Spleen (tissue), 13 donors: Measurements from ENCODE around the gene CDHR3. TPM values are rescaled to one million over a fixed set of nuclear protein-coding genes. Genes with fewer than 3 reads are reported as not detected.

Source experiments
- DNase-seq: peaks from one replicate; pipeline ENCODE4 v3.0.0-alpha.2; 2020
- H3K27ac ChIP-seq, 8 donors: fragments of 200-600 bp; sonication (generic) in 7 of 8; 1 replicate in 4 of 8; 2 replicates in 4 of 8; pipeline versions ENCODE4 v1.5.0 to v1.8.0; 2016 to 2021; ENCODE audit warnings: inconsistent platforms in 4 of 8, mild to moderate bottlenecking in 4 of 8, moderate library complexity in 1 of 8
- H3K27me3 ChIP-seq, 7 donors: fragments of 200-600 bp; sonication (generic) in 6 of 7; replicated peaks in 1 of 7; 1 replicate in 4 of 7; 2 replicates in 3 of 7; pipeline versions ENCODE4 v1.5.0 to v1.8.0; 2016 to 2021; ENCODE audit warnings: inconsistent platforms in 3 of 7, mild to moderate bottlenecking in 1 of 7
- H3K36me3 ChIP-seq, 6 donors: fragments of 200-600 bp; sonication (generic) in 5 of 6; 1 replicate in 4 of 6; 2 replicates in 2 of 6; pipeline versions ENCODE4 v1.5.0 to v1.8.0; 2016 to 2021; ENCODE audit warnings: inconsistent platforms in 2 of 6
- H3K4me1 ChIP-seq, 6 donors: fragments of 200-600 bp; sonication (generic) in 5 of 6; 1 replicate in 3 of 6; 2 replicates in 3 of 6; pipeline versions ENCODE4 v1.5.0 to v1.8.0; 2016 to 2021; ENCODE audit warnings: inconsistent platforms in 3 of 6
- H3K4me3 ChIP-seq, 8 donors: fragments of 200-600 bp; sonication (generic) in 7 of 8; 1 replicate in 4 of 8; 2 replicates in 4 of 8; pipeline versions ENCODE4 v1.5.0 to v1.8.0; 2016 to 2021; ENCODE audit warnings: inconsistent platforms in 4 of 8, mild to moderate bottlenecking in 4 of 8, moderate library complexity in 2 of 8
- H3K9me3 ChIP-seq, 8 donors: fragments of 200-600 bp; sonication (generic) in 7 of 8; 1 replicate in 4 of 8; 2 replicates in 4 of 8; pipeline versions ENCODE4 v1.5.0 to v1.8.0; 2016 to 2021; ENCODE audit warnings: inconsistent platforms in 4 of 8
- CTCF ChIP-seq, 11 experiments: fragments of 200-600 bp in 7 of 11; fragments of 450-650 bp in 4 of 11; sonication (generic) in 4 of 11; IDR thresholded peaks in 8 of 11; conservative IDR thresholded peaks in 3 of 11; 1 replicate in 7 of 11; 2 replicates in 4 of 11; pipeline versions ENCODE4 v1.4.0 to v1.8.0; 2016 to 2021; ENCODE audit warnings: antibody characterized with exemption in 11 of 11, inconsistent platforms in 4 of 11, mild to moderate bottlenecking in 1 of 11
- POLR2A ChIP-seq, 3 donors: fragments of 450-650 bp; IDR thresholded peaks; one replicate each; pipeline ENCODE4 v1.5.1; 2017; ENCODE audit warnings: antibody characterized with exemption in 3 of 3, mild to moderate bottlenecking in 1 of 3
- POLR2AphosphoS5 ChIP-seq, 3 donors: sonication (generic); formaldehyde crosslinking; IDR thresholded peaks; one replicate each; pipeline ENCODE4 v1.5.1; 2017; ENCODE audit warnings: antibody characterized with exemption in 3 of 3
- WGBS, 5 donors: extraction: QIAGEN DNeasy Blood & Tissue Kit in 3 of 5; methylation state at CpG; one replicate each; pipeline versions ENCODE4 v1.1.5 to v1.1.7; 2013 to 2018; 5-methylcytosine and 5-hydroxymethylcytosine counted together
- intact Hi-C: fragments of 100-400 bp; cut with DNase I; formaldehyde crosslinking; loops from one replicate; pipeline ENCODE4 v1.15.0; 2023; ENCODE audit warnings: low total_unique reads
- long read RNA-seq, 2 donors: transcript quantifications; one replicate each; lab custom pipeline, GENCODE V29; 2026
- polyA plus RNA-seq, 3 donors: library from polyadenylated mRNA; stranded (reverse); fragments of 200-250 nt; gene quantifications; one replicate each; pipeline ENCODE4 v1.2.1, GENCODE V29; 2013
- total RNA-seq, 7 donors: library from RNA; depleted of rRNA in 3 of 7; stranded (reverse); fragments of >200 nt in 3 of 7; fragmentation: NEBNext Ultra II Directional in 4 of 7; extraction: Animal tissue kit (Norgen Biotek cat#: 25700) in 4 of 7; gene quantifications; one replicate each; pipeline versions ENCODE4 v1.1.0 to v1.2.1, GENCODE V29; 2016 to 2021
- donor health status: healthy with polysubstance abuse.
- donor health status: DM: no; HTN: no; CAD: no; lungs with moderate emphysema.
- donor health status: DM: no; HTN: no; CAD: no.
- donor health status: Bipolar disorder and iron deficiency.
- donor health status: healthy.
- donor health status: DM: no; HTN: no; CAD: no.
- donor health status: DM: yes; HTN: yes; CAD: no.

The CDHR3 gene
- total RNA-seq (1 to 10 TPM in 6 of 7 donors, under 1 TPM in 1; 0.79 to 3.8 (median 1.3) TPM), polyA plus RNA-seq (under 1 TPM; 0.32 to 0.74 (median 0.39) TPM)
- long read RNA-seq, donor 1: 0 reads
- long read RNA-seq, donor 2: 0 reads

- no peaks in the 10 kb centered on the region for H3K4me1 ChIP-seq
- no peak for DNase-seq
- no peaks in the 10 kb centered on the region for H3K36me3 ChIP-seq
- H3K4me3 ChIP-seq: no peak within 1 kb of the TSS
- H3K27me3 ChIP-seq: peaks cover 0 to 3% (median 0%) of the 10 kb centered on the region in 7 donors
- intact Hi-C loops: no loop called here
- no peak within 1 kb of the TSS for H3K27ac ChIP-seq
- H3K9me3 ChIP-seq: no peaks in the 10 kb centered on the region
- 87 to 95% (median 94%) methylated on average over 4 of the region's 4 CpGs for WGBS, 5 donors
- no peak for TF ChIP-seq POLR2AphosphoS5 (IDR thresholded peaks at IDR 0.05)
- TF ChIP-seq POLR2A (IDR thresholded peaks at IDR 0.05): no peak
- no peak for TF ChIP-seq CTCF (IDR thresholded peaks at IDR 0.05 in 8 of 11, conservative IDR thresholded peaks at IDR 0.05 in 3 of 11)
These were observed at the start of gene CDHR3 for GRCh38 chr7:105963038-105963667. Gene CDHR3 (plus strand): TSS chr7:105963264. CDS start chr7:105963319, 55 bp downstream.

GRCh38 chr7:105913947-105914346 is 49.1 kb upstream of the CDHR3 start:
- H3K36me3 ChIP-seq: no peaks in the 10 kb centered on the region
- no peak for DNase-seq
- no peaks in the 10 kb centered on the region for H3K4me1 ChIP-seq
- no peak overlapping the region for H3K4me3 ChIP-seq
- H3K27me3 ChIP-seq: no peaks in the 10 kb centered on the region
- no peak overlapping the region for H3K27ac ChIP-seq
- TF ChIP-seq POLR2A (IDR thresholded peaks at IDR 0.05): no peak
- TF ChIP-seq CTCF (IDR thresholded peaks at IDR 0.05 in 8 of 11, conservative IDR thresholded peaks at IDR 0.05 in 3 of 11): no peak
- no peak for TF ChIP-seq POLR2AphosphoS5 (IDR thresholded peaks at IDR 0.05)
- WGBS, 5 donors: 74 to 95% (median 81%) methylated on average over 3 of the region's 3 CpGs
- H3K9me3 ChIP-seq: peaks cover 0 to 8% (median 3%) of the 10 kb centered on the region in 8 donors
- intact Hi-C loops: no loop called here

GRCh38 chr7:105916603-105917002 is 46.5 kb upstream of the CDHR3 start:
- H3K4me3 ChIP-seq: no peak overlapping the region
- no peaks in the 10 kb centered on the region for H3K9me3 ChIP-seq
- H3K27ac ChIP-seq: no peak overlapping the region
- 83 to 97% (median 92%) methylated on average over 1 of the region's 1 CpG for WGBS, 5 donors
- intact Hi-C loops: no loop called here
- H3K27me3 ChIP-seq: no peaks in the 10 kb centered on the region
- no peaks in the 10 kb centered on the region for H3K4me1 ChIP-seq
- DNase-seq: no peak
- TF ChIP-seq POLR2AphosphoS5 (IDR thresholded peaks at IDR 0.05) (no peak), CTCF (IDR thresholded peaks at IDR 0.05 in 8 of 11, conservative IDR thresholded peaks at IDR 0.05 in 3 of 11) (no peak), POLR2A (IDR thresholded peaks at IDR 0.05) (no peak)
- no peaks in the 10 kb centered on the region for H3K36me3 ChIP-seq

- Histone ChIP-seq H3K27me3 (no peaks in the 10 kb centered on the region), H3K27ac (no peak overlapping the region), H3K9me3 (no peaks in the 10 kb centered on the region), H3K4me3 (no peak overlapping the region), H3K36me3 (no peaks in the 10 kb centered on the region), H3K4me1 (no peaks in the 10 kb centered on the region)
- WGBS, 5 donors: 94 to 98% (median 97%) methylated on average over 2 of the region's 2 CpGs
- intact Hi-C loops: no loop called here
- TF ChIP-seq POLR2AphosphoS5 (IDR thresholded peaks at IDR 0.05) (no peak), POLR2A (IDR thresholded peaks at IDR 0.05) (no peak), CTCF (IDR thresholded peaks at IDR 0.05 in 8 of 11, conservative IDR thresholded peaks at IDR 0.05 in 3 of 11) (no peak)
- no peak for DNase-seq
These were observed 45.4 kb upstream of the CDHR3 start for GRCh38 chr7:105917659-105918058.
